H1 (cell line): ENCODE data around the gene CD248. TPM values are rescaled to one million over a fixed set of nuclear protein-coding genes. Genes with fewer than 3 reads are reported as not detected.

Source experiments
- CTCF ChIA-PET: fragments of 300-600 bp; sonication (Branson Sonifier 250); formaldehyde crosslinking; loops from one replicate; lab custom pipeline; 2021; ENCODE audit not compliant: partially characterized antibody; lab: Charles Lee
- POLR2A ChIA-PET: fragments of 300-600 bp; sonication (Branson Sonifier 250); formaldehyde crosslinking; loops from one replicate; lab custom pipeline; 2021; ENCODE audit warnings: inconsistent platforms; ENCODE audit not compliant: partially characterized antibody; lab: Charles Lee
- DNase-seq, 2 experiments: peaks; one replicate each; pipeline versions ENCODE4 v3.0.0 to v3.0.0-alpha.2; 2010 to 2022; ENCODE audit warnings: low spot score in 2 of 2, low read depth in 1 of 2, mixed read lengths in 1 of 2
- FAIRE-seq: peaks from 2 replicates; lab custom pipeline; 2011; peaks lifted over from hg19 to GRCh38; lab: Jason Lieb, UNC
- H2AFZ ChIP-seq: 2 replicates; pipeline ENCODE4 v1.8.1; 2012; ENCODE audit warnings: low read length, inconsistent platforms
- H2AK5ac ChIP-seq: 2 replicates; pipeline ENCODE4 v1.6.1; 2013; ENCODE audit warnings: low read depth, low read length
- H2BK120ac ChIP-seq: replicated peaks from 2 replicates; pipeline ENCODE3; 2013; ENCODE audit warnings: low read depth, low read length, inconsistent platforms
- H2BK12ac ChIP-seq: 2 replicates; pipeline ENCODE4 v1.6.1; 2013; ENCODE audit warnings: low read depth, low read length
- H2BK15ac ChIP-seq: 2 replicates; pipeline ENCODE4 v1.6.1; 2013; ENCODE audit warnings: low read length
- H2BK20ac ChIP-seq: 2 replicates; pipeline ENCODE4 v1.6.1; 2013; ENCODE audit warnings: low read length
- H2BK5ac ChIP-seq: 2 replicates; pipeline ENCODE4 v1.6.1; 2013; ENCODE audit warnings: low read depth, low read length
- H3K14ac ChIP-seq: 2 replicates; pipeline ENCODE4 v1.6.1; 2013; ENCODE audit warnings: inconsistent platforms; ENCODE audit not compliant: insufficient read length
- H3K18ac ChIP-seq: 2 replicates; pipeline ENCODE4 v1.6.1; 2013; ENCODE audit warnings: low read length; ENCODE audit errors: extremely low read depth
- H3K23ac ChIP-seq: 2 replicates; pipeline ENCODE4 v1.6.1; 2013; ENCODE audit warnings: inconsistent platforms; ENCODE audit not compliant: insufficient read length
- H3K23me2 ChIP-seq: 2 replicates; pipeline ENCODE4 v1.6.1; 2013; ENCODE audit warnings: low read depth, low read length
- H3K27ac ChIP-seq: 2 replicates; pipeline ENCODE4 v1.6.1; 2011; ENCODE audit warnings: low read depth, low read length, inconsistent platforms
- H3K27me3 ChIP-seq, 4 experiments: replicated peaks in 1 of 4; 1 replicate in 1 of 4; 2 replicates in 3 of 4; pipeline versions ENCODE4 v1.6.1 to v1.8.1; 2011 to 2013; ENCODE audit warnings: low read length in 3 of 4, mild to moderate bottlenecking in 3 of 4, inconsistent platforms in 2 of 4, mixed read lengths in 2 of 4, moderate library complexity in 1 of 4; ENCODE audit not compliant: control insufficient read depth in 3 of 4, insufficient read depth in 3 of 4; ENCODE audit errors: extremely low read depth in 1 of 4
- H3K36me3 ChIP-seq, 4 experiments: 2 replicates each; pipeline versions ENCODE4 v1.6.1 to v1.8.1; 2011 to 2013; ENCODE audit warnings: mild to moderate bottlenecking in 4 of 4, low read length in 3 of 4, moderate library complexity in 2 of 4, control low read depth in 1 of 4, inconsistent platforms in 1 of 4; ENCODE audit not compliant: insufficient read depth in 4 of 4, control insufficient read depth in 2 of 4
- H3K4ac ChIP-seq: replicated peaks from 2 replicates; pipeline ENCODE3; 2013; ENCODE audit warnings: low read length, low read depth, mixed read lengths, inconsistent platforms; ENCODE audit not compliant: insufficient read length
- H3K4me1 ChIP-seq, 4 experiments: replicated peaks in 1 of 4; 1 replicate in 1 of 4; 2 replicates in 3 of 4; pipeline versions ENCODE4 v1.6.1 to v1.8.1; 2011 to 2013; ENCODE audit warnings: low read length in 3 of 4, inconsistent platforms in 2 of 4, mixed read lengths in 1 of 4; ENCODE audit not compliant: insufficient read depth in 4 of 4, control insufficient read depth in 3 of 4
- H3K4me2 ChIP-seq, 2 experiments: 2 replicates each; pipeline versions ENCODE4 v1.6.1 to v1.8.1; 2011 to 2013; ENCODE audit warnings: low read depth in 2 of 2, low read length in 2 of 2, control low read depth in 1 of 2, inconsistent platforms in 1 of 2, mild to moderate bottlenecking in 1 of 2; ENCODE audit not compliant: insufficient read depth in 1 of 2
- H3K4me3 ChIP-seq, 4 experiments: fragments of 200-600, 300-600 bp in 1 of 4; sonication (generic), shearing (Covaris generic), sonication (Bioruptor Twin) in 1 of 4; 2 replicates each; pipeline versions ENCODE4 v1.5.1 to v1.8.1; 2011 to 2016; ENCODE audit warnings: low read length in 4 of 4, low read depth in 3 of 4, control low read depth in 2 of 4, inconsistent platforms in 2 of 4, mild to moderate bottlenecking in 2 of 4, mixed read lengths in 1 of 4, moderate library complexity in 1 of 4; ENCODE audit not compliant: insufficient read depth in 2 of 4; ENCODE audit errors: extremely low read depth in 1 of 4
- H3K56ac ChIP-seq: replicated peaks from 2 replicates; pipeline ENCODE3; 2013; ENCODE audit warnings: low read depth, mild to moderate bottlenecking, mixed read lengths, low read length, inconsistent platforms; ENCODE audit not compliant: insufficient read length
- H3K79me1 ChIP-seq: 2 replicates; pipeline ENCODE4 v1.6.1; 2013; ENCODE audit warnings: low read depth, low read length, control low read depth
- H3K79me2 ChIP-seq, 2 experiments: 2 replicates each; pipeline versions ENCODE4 v1.6.1 to v1.8.1; 2012 to 2013; ENCODE audit warnings: low read length in 2 of 2, mild to moderate bottlenecking in 2 of 2, inconsistent platforms in 1 of 2; ENCODE audit not compliant: insufficient read depth in 2 of 2, control insufficient read depth in 1 of 2
- H3K9ac ChIP-seq, 4 experiments: replicated peaks in 1 of 4; 1 replicate in 1 of 4; 2 replicates in 3 of 4; pipeline versions ENCODE4 v1.6.1 to v1.8.1; 2011 to 2013; ENCODE audit warnings: low read depth in 3 of 4, low read length in 3 of 4, control low read depth in 2 of 4, mild to moderate bottlenecking in 2 of 4, moderate library complexity in 2 of 4, inconsistent platforms in 1 of 4; ENCODE audit errors: extremely low read depth in 1 of 4
- H3K9me3 ChIP-seq, 2 experiments: 2 replicates each; pipeline versions ENCODE4 v1.6.1 to v1.8.1; 2012 to 2013; ENCODE audit warnings: mild to moderate bottlenecking in 2 of 2, moderate library complexity in 2 of 2, control low read depth in 1 of 2, inconsistent platforms in 1 of 2, low read depth in 1 of 2, low read length in 1 of 2, mixed read lengths in 1 of 2; ENCODE audit not compliant: insufficient read depth in 2 of 2
- H4K20me1 ChIP-seq, 2 experiments: replicated peaks in 1 of 2; 2 replicates each; pipeline versions ENCODE3 to v1.8.1; 2011 to 2013; ENCODE audit warnings: inconsistent platforms in 2 of 2, low read length in 2 of 2, mild to moderate bottlenecking in 1 of 2; ENCODE audit not compliant: insufficient read depth in 2 of 2, control insufficient read depth in 1 of 2
- H4K5ac ChIP-seq: 2 replicates; pipeline ENCODE4 v1.6.1; 2013; ENCODE audit warnings: low read length, low read depth, mixed read lengths, inconsistent platforms; ENCODE audit not compliant: insufficient read length
- H4K8ac ChIP-seq: 2 replicates; pipeline ENCODE4 v1.8.0; 2013; ENCODE audit warnings: mild to moderate bottlenecking, moderate library complexity, low read length, inconsistent platforms; ENCODE audit not compliant: insufficient read depth; ENCODE audit errors: extremely low read depth
- H4K91ac ChIP-seq: replicated peaks from 2 replicates; pipeline ENCODE3; 2013; ENCODE audit warnings: low read length, mixed read lengths, inconsistent platforms; ENCODE audit not compliant: insufficient read length
- RBBP5 ChIP-seq: IDR thresholded peaks from 2 replicates; pipeline ENCODE4 v1.7.1; 2012; ENCODE audit warnings: low read depth, mild to moderate bottlenecking, inconsistent platforms, low read length, moderate library complexity, borderline replicate concordance
- RFX5 ChIP-seq: IDR thresholded peaks from 2 replicates; pipeline ENCODE4 v1.6.1; 2011; ENCODE audit warnings: low read depth, low read length, improper control_type of control experiment, borderline replicate concordance
- RXRA ChIP-seq: IDR thresholded peaks from 2 replicates; pipeline ENCODE4 v1.6.1; 2011; ENCODE audit warnings: low read depth, mild to moderate bottlenecking, low read length, moderate library complexity; ENCODE audit not compliant: insufficient read depth
- SAP30 ChIP-seq: fragments of 300-600 bp; sonication (generic); IDR thresholded peaks from 2 replicates; pipeline ENCODE4 v1.7.1; 2012; ENCODE audit warnings: low read length, moderate library complexity, mild to moderate bottlenecking, inconsistent platforms; ENCODE audit not compliant: insufficient read depth, insufficient replicate concordance
- TAF1 ChIP-seq: IDR thresholded peaks from 2 replicates; pipeline ENCODE4 v1.6.1; 2011; ENCODE audit warnings: mild to moderate bottlenecking, low read depth, low read length
- WGBS, 2 experiments: shearing (Covaris generic) in 1 of 2; methylation state at CpG; one replicate each; pipeline versions ENCODE4 v1.1.6 to v1.1.7; 2013 to 2015; ENCODE audit warnings: low lambda C conversion rate in 2 of 2, mixed read lengths in 2 of 2, inconsistent platforms in 1 of 2, low coverage in 1 of 2, missing lambda C conversion rate in 1 of 2; ENCODE audit not compliant: insufficient replicate concordance in 2 of 2, insufficient coverage in 1 of 2, insufficient read length in 1 of 2; ENCODE audit errors: extremely low coverage in 1 of 2, missing lambda C conversion rate in 1 of 2; 5-methylcytosine and 5-hydroxymethylcytosine counted together
- polyA plus RNA-seq, 7 experiments: library from polyadenylated mRNA; depleted of rRNA in 3 of 7; stranded (reverse) in 5 of 7; unstranded in 2 of 7; fragments of >200 nt in 5 of 7; fragments of 200-250 nt in 2 of 7; gene quantifications; 1 replicate in 5 of 7; 2 replicates in 1 of 7; 4 replicates in 1 of 7; pipeline versions ENCODE4 v1.2.1 to v1.2.3, GENCODE V29; 2011 to 2013; ENCODE audit warnings: missing spikeins in 2 of 7, mixed read lengths in 2 of 7
- total RNA-seq: library from RNA; stranded (reverse); fragmentation: NEBNext Ultra II Directional; extraction: Animal tissue kit (Norgen Biotek cat#: 25700); gene quantifications from 2 replicates; pipeline ENCODE4 v1.2.1, GENCODE V29; 2021
- TF ChIP-seq, protein P1 (sequence below): IDR thresholded peaks from 2 replicates; pipeline ENCODE4 v1.6.1; 2012; ENCODE audit warnings: inconsistent platforms
- TF ChIP-seq, protein P2 (sequence below): IDR thresholded peaks from 2 replicates; pipeline ENCODE4 v1.6.1; 2011; ENCODE audit warnings: low read length, improper control_type of control experiment

CD248 gene
- total and polyA plus RNA-seq, 2 of the 8 experiments (the other 6 are each of a cell fraction or from before 2014, with no cell fraction given), result 2.7 to 3.9 TPM

DNA sequence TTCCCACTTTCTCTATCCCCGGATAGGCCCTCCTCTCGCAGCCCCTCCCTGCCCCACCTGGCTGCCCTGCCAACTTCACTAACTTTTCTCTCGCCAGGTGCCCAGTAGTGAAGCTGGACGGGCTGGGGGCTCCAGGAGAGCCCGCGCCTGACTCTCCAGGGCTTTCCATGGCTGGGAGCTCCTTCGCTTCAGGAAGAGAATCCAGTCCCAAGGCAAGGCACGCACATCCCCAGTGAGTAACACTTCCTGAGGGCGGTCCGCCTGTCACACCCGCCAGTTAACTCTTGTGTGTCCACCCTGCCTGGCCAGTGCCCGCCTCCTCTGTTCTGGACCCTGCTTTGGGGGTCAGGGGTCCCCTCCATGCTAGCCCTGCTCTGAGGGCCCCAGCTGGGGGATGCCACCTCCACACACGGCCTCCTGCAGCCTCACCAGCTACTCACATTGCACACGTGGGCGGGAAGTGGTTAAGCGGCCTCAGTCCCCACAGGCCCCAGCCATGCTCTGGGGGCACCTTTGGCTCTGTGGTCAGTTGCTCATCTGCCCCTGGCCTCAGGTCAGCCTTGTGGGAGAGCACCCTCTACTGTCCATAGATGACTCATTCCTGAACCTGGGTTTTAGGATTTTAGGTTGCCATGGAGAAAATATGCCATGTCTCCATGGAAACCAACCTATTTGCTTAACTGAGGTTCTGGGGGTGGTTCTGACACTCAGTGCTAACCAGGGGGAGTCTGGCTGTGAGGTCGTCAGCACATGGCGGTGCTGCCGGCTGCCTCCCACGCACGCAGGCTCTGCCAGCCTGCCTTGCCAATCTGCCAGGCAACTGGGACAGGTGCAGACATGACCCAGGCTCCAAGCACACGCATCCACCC is 19.6 kb upstream of the CD248 start, which contains the start of gene RIN1:
TSS of gene RIN1 (minus strand) at position 201 of the 869 bp plus-strand sequence. CDS start at position 169, 32 bp downstream.
- peak within 1 kb of the TSS; percentile 1 to 62 (median 48); a peak in 7 of 8 replicates for H3K4me3 ChIP-seq
- no peak within 1 kb of the TSS for H3K23ac ChIP-seq
- H3K79me2 ChIP-seq, result no peaks in the 10 kb centered on the region
- no peak within 1 kb of the TSS for H3K14ac ChIP-seq
- no peaks in the 10 kb centered on the region; the same call in 1 of the 2 replicates for H3K23me2 ChIP-seq
- 0 out of 2 replicates have a peak, but pooled peaks cover under 1% of the 10 kb centered on the region for H3K79me1 ChIP-seq
- DNase-seq (peak in 1 of 2 experiments; percentile 77), FAIRE-seq (peak; percentile 94)
- peaks cover 0 to under 1% of the 10 kb centered on the region in 2 experiments for H4K20me1 ChIP-seq
- peak within 1 kb of the TSS; percentile 79; the same call in 1 of the 2 replicates for H4K8ac ChIP-seq
- peak within 1 kb of the TSS; percentile 75; the same call in 1 of the 2 replicates for H2BK12ac ChIP-seq
- H2BK15ac ChIP-seq, result peak within 1 kb of the TSS; percentile 98
- no peaks in the 10 kb centered on the region; a peak in 2 of 7 replicates for H3K27me3 ChIP-seq
- peaks cover 0 to 20% (median 14%) of the 10 kb centered on the region in 4 experiments; a peak in 6 of 7 replicates for H3K4me1 ChIP-seq
- peak within 1 kb of the TSS; percentile 48; the same call in 1 of the 2 replicates for H2BK20ac ChIP-seq
- POLR2A ChIA-PET, result interaction anchor here (0.6 to 8.5 kb wide), 12 partner anchors 10 to 69 kb away, joined by 3 to 61 read pairs (median 7); partner anchors contain the start of genes B4GAT1, BRMS1 and CD248
- 0 out of 2 replicates have a peak within 1 kb of the TSS, but pooled peaks have one; percentile 20 for H3K27ac ChIP-seq
- H3K4me2 ChIP-seq, result peak within 1 kb of the TSS; percentile 68 to 81
- peak within 1 kb of the TSS in 1 of 4 experiments; percentile 29; a peak in 2 of 7 replicates for H3K9ac ChIP-seq
- H4K5ac ChIP-seq, result no peak within 1 kb of the TSS
- peak within 1 kb of the TSS; percentile 85; the same call in 1 of the 2 replicates for H2BK5ac ChIP-seq
- peak within 1 kb of the TSS; percentile 44 for H3K4ac ChIP-seq
- H4K91ac ChIP-seq, result peak within 1 kb of the TSS; percentile 20
- H3K36me3 ChIP-seq, result peaks cover 0 to 5% (median 3%) of the 10 kb centered on the region in 4 experiments; a peak in 4 of 8 replicates
- peak within 1 kb of the TSS; percentile 93; the same call in 1 of the 2 replicates for H2AK5ac ChIP-seq
- H3K56ac ChIP-seq, result no peak within 1 kb of the TSS
- H2BK120ac ChIP-seq, result no peak within 1 kb of the TSS
- peak within 1 kb of the TSS; percentile 27; the same call in 1 of the 2 replicates for H2AFZ ChIP-seq
- WGBS, 2 experiments, result 26% methylated on average over 21 of the region's 22 CpGs; no CpG with 5 or more reads in 1 of the 2 experiments
- CTCF ChIA-PET, result interaction anchor here (0.6 to 8.7 kb wide), 15 partner anchors 9 to 730 kb away, joined by 3 to 242 read pairs (median 9); partner anchors contain the start of genes BRMS1, CD248 and YIF1A
- peak within 1 kb of the TSS; percentile 78 for H3K18ac ChIP-seq
- no peaks in the 10 kb centered on the region for H3K9me3 ChIP-seq
- no peak for TF ChIP-seq RFX5
- peak; percentile 14 for TF ChIP-seq SAP30
- no peak for TF ChIP-seq RXRA
- 0 out of 2 replicates have a peak, but pooled peaks have one; percentile 3 for TF ChIP-seq TAF1
- TF ChIP-seq RBBP5, result peak; percentile 30; the same call in 1 of the 2 replicates
- TF ChIP-seq, protein P1, sequence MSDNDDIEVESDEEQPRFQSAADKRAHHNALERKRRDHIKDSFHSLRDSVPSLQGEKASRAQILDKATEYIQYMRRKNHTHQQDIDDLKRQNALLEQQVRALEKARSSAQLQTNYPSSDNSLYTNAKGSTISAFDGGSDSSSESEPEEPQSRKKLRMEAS, result peak; percentile 72; the same call in 1 of the 2 replicates
- TF ChIP-seq, protein P2, sequence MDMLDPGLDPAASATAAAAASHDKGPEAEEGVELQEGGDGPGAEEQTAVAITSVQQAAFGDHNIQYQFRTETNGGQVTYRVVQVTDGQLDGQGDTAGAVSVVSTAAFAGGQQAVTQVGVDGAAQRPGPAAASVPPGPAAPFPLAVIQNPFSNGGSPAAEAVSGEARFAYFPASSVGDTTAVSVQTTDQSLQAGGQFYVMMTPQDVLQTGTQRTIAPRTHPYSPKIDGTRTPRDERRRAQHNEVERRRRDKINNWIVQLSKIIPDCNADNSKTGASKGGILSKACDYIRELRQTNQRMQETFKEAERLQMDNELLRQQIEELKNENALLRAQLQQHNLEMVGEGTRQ, result no peak
